ENCODE results near the gene ASTN2.

ASTN2 gene

DNA sequence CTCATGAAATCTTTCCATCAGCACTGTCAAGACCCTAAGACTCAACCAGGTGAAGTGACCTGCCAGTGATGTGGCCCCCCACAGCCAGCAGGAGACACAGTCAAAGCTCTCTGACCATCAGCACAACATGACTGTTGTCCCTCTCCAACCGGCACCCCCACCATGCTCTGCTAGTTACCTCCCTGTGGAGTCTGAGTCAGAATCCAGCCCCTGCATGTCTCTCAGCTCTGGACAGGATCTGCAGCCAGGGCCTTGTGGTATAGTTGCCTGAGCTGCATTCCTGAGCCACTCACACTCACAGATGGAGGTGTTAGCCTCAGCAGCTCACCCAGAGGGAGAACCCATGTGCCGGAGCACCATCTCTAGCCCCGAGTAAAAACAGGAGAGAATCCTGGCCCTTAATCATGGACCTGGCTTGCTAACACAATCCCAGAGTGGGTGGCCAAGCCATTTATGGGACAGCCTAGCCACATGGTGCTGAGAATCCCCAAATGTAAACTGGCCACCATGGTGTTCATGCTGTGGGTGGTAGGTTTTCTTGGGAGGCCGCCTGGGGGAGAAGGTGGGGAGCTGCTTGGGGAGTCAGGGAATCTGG is 1023.5 kb downstream of the ASTN2 start:
- DNase-seq = no peak

DNA sequence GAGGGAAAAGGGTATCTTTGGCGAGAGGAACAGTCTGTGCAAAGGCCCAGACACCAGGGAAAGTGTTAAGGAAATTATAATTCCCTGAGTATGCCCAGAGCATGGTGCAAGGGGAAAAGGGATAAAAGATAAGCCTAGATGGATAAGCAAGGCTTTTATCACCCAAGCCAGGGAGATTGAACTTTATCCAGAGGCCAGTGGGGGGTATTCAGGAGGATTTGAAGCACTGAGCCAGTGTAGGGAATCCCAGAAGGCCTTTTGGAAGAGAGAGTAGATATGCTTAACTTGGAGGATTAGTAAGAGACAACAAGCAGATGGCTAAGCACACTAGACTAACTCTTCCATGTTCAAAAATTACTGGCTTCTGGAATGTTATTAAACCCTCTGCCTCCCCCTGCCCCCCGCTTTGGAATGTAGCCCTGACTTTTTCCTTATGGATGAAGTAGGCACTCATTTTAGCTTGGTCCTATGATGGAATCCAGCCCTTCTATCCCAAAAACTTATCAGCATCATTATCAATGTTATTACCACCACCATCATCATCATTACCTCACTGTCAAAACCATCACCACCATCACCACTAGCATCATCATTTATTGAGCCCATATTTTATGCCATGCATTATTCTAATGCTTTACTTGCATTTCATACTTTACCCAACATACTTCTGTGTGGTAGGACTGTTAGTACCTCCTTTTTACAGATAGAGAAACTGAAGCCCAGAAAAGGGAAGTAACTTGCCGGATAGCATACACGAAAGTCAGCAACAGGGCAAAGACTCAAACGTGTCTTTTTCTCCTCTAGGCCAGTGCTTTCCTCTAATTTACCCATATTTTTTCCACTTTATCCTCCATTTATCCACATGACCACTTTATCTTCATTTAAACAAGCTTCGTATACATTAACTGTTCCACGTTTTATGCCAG is 1024.3 kb downstream of the ASTN2 start:
- no peak for DNase-seq

GRCh38 chr9:116389541-116390302 is 1025.1 kb downstream of the ASTN2 start:
- no peak for DNase-seq

DNA sequence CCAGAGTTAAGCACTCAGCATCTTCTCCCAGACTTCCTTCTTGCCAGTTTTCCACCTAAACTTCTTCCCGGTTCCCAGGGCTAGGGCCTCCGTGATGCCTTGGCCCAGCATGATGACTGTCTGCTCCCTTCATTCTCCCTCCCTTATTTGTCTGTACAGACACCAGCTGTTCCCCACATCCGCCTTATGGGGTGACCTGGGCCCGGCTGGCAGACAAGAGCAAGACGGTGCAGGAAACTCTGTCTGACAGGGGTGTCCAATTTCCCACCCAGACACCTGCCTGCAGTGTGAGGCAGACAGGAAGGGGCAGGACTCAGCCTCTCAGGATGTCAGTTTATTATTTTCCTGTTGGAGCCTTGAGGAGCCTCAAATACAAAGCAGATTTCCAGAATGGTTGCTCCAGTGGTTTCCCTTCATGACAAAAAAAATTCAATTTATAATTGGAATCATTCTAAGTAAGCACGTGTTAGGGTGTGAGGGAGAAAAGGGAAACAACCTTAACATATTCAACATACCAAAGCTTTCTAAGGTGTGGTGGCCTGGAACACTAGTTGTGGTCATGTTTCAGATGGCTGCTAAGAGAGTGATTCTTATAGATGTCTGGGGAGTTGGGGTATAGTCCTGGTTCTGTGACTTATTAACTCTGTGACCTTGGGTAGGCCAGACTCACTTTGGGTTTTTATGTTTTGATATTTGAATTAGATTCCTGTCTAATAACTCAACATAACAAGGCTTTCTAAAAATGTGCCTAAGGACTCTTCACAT is 1026.7 kb downstream of the ASTN2 start:
- DNase-seq = no peak

GRCh38 chr9:116383936-116384335 is 1030.9 kb downstream of the ASTN2 start:
- no peak for DNase-seq

DNA sequence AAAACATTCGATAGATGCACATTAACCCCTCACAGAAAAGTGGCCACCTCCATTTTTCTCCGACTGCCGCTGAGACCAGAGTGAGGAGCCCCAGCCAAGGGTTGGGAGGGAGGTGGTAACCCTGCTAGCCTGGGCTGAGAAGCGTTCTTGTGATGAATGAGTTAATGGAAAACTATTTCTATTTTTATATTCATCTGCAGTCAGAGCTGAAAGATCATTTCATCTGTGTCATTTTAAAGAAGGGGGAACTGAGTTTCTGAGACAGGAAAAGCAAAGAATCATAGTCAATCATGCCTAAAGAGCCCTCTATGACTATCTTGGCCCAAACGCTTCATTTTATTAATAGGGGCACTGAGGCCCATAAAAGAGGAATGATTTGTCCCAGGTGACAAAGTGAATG is 1031.7 kb downstream of the ASTN2 start:
- DNase-seq = no peak

DNA sequence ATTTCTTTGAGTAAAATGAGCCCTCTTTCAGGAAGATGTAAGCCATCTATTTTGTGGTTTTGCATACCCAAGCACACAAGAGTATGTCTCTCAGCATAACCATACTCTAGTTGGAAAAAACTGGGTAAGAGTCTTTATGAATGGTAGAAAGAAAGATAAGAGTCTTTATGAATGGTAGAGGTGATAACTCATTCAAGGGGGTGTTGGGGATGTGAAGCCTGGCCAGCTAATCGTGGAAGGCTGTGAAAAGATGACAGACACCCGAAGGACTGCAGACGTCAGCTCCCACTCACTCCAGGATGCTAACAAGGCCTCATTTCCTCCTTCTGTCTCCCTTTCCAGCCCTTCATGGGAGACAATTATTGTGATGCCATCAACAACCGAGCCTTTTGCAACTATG is 1032.8 kb downstream of the ASTN2 start:
- no peak for DNase-seq

DNA sequence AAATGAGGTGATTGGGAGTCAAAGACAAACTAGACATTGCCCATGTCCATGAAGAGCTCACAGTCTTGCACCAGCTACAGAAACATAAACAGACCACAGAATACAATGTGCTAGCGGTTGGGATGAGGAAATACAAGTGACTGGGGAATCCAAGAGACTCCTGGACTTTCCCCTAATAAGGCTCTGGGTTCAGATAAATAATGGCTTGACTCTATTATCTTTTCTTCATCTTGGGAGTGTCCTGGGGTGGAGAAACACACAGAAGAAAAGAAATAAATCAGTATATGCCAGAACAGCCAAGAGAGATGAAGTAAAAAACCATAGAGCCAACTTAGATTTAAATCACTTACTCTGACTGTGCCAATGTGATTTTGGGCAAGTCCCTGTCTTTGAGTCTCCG is 1033.5 kb downstream of the ASTN2 start:
- no peak for DNase-seq

DNA sequence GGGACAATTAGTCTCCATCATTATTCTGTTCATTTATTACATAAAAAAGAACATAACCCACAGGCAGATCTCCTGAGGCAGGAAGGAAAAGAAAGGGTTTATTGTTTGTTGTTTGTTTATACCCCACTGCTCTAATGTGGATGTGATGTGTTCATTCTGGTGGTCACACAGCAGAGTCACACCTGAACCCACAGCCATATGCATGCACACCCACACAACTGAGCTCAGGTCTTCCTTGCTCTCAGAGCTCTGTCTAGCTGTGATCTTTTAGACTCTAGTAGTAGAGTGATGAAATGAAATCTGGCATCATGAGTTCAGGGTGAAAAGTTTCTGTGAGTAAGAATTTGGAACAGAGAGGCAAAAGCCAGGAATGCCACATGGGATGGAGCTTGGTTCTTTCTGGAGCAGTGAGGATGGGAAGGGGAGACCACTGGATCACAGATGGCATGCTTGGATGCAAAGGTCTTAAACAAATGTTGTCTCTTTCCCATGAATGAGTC is 1034.3 kb downstream of the ASTN2 start:
- no peak for DNase-seq

DNA sequence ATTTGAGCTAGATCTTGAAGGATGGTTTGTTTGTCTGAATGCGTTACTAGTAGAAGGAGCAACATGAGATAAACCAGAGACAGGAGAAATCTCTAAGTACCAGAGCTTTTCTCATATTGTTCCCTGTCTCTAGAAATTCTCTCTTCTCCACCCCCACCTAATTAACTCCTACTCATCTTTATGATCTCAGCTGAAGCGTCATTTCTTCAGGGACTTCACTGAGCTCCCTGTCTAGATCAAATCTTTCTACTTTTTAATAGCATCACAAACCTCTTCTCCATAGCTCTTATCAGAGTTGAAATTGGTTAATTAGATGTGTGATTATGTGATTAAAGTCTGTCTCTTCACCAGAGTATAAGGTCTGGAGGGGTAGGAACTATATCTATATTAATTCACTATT is 1035.0 kb downstream of the ASTN2 start:
- no peak for DNase-seq

DNA sequence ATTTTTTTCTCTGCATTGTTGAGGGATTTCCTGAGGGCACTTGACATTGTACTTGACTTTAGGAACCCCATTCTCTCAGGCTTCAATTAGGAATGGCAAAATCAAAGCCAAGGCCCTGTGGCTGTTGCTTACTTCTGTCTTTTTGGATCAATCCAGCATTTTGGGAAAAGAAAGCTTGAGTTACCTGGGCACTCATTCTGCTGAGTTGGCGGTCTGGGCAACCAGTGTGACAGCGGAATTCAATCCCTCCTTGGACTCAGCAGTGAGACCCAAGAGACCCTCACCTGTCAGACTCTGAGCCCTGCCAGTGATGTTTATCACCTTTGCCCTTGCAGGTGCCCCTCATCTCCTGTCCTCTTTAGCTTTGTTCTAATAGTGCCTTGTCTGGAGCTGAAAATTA is 1036.0 kb downstream of the ASTN2 start:
- DNase-seq = no peak

DNA sequence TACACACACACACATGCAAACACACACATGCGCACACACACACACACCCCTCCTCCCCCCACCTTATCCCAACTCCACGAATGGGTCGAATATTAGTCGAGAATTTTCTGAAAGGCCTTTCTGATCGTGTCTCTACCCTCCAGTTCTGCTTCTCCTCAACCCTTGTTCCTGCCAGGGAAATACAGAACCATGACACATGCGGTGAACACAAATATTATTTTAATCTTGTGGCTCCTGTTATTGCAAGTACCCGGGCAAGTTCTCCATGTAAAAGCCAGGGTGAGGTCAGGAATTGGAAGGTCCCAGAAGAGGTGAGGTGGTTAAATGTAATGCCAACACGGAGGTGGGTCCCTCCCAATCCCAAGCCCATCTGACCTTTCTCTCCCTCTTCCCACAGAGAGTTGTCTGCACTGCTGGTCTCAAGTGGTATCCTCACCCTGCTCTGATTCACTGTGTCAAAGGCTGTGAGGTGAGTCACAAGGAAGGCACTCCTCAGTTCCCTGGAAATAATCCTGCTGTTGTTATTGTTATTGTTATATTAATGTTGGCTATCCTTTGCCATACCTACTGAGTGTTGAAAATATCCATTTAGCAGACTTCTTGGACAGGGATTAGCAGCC is 1037.6 kb downstream of the ASTN2 start:
- peak in 1 of 2 experiments; percentile 33 for DNase-seq

Data from SW 1271 (cell line).